ENCODE results near the gene SALL4.

GRCh38 chr20:51750770-51751388, 51.4 kb downstream of the SALL4 start:
- no peak for TF ChIP-seq IRF2 (CRISPR knock-in tag; IDR thresholded peaks at IDR 0.05)
- no peak for TF ChIP-seq ZNF274 (IDR thresholded peaks at IDR 0.05; ENCODE audit: borderline replicate concordance, low read depth, low read length)
- TF ChIP-seq POLR2A (conservative IDR thresholded peaks at IDR 0.05), result no peak
- TF ChIP-seq E2F4 (CRISPR knock-in tag; IDR thresholded peaks at IDR 0.05; ENCODE audit: low read depth), result no peak
- TF ChIP-seq ARHGAP35 (IDR thresholded peaks at IDR 0.05; ENCODE audit: partially characterized antibody), result no peak
- no peak for TF ChIP-seq ZBTB7A (IDR thresholded peaks at IDR 0.05; ENCODE audit: borderline replicate concordance, control insufficient read depth, low read depth, low read length)
- no peak for TF ChIP-seq CTCF (IDR thresholded peaks at IDR 0.05 in 2 of 3, conservative IDR thresholded peaks at IDR 0.05 in 1 of 3; ENCODE audit: insufficient read depth in 2 of 3, low read depth in 1 of 3, low read length in 3 of 3)
- TF ChIP-seq MYC (IDR thresholded peaks at IDR 0.05; ENCODE audit: low read depth, low read length), result no peak
- no peak for TF ChIP-seq MYC (CRISPR knock-in tag; IDR thresholded peaks at IDR 0.05; ENCODE audit: borderline replicate concordance, low read depth)
- no peak for TF ChIP-seq MXD1 (CRISPR knock-in tag; IDR thresholded peaks at IDR 0.05; ENCODE audit: borderline replicate concordance, poor library complexity, severe bottlenecking)
- no peak for TF ChIP-seq CHD2 (IDR thresholded peaks at IDR 0.05; ENCODE audit: low read depth, low read length)
- TF ChIP-seq HNRNPL (IDR thresholded peaks at IDR 0.05; ENCODE audit: low read depth, low read length), result no peak

Data from K562 (cell line).